SK-N-SH (cell line): ENCODE measurements around the gene SPG11. TPM values are rescaled to one million over a fixed set of nuclear protein-coding genes. Genes with fewer than 3 reads are reported as not detected.

Source experiments
- CTCF ChIA-PET: fragments of 300-600, 350-600 bp; formaldehyde crosslinking; extraction: SDS; loops from one replicate; lab custom pipeline; 2021; lab: Yijun Ruan, JAX
- POLR2A ChIA-PET: fragments of 350-600 bp; sonication (Branson Sonifier 250); formaldehyde crosslinking; extraction: SDS; loops from one replicate; lab custom pipeline; 2020; ENCODE audit warnings: antibody characterized with exemption, inconsistent platforms; lab: Yijun Ruan, JAX
- DNase-seq: peaks from one replicate; pipeline ENCODE4 v3.0.0; 2012
- H2AFZ ChIP-seq: fragments of 200-600 bp; sonication (generic); 2 replicates; pipeline ENCODE4 v1.8.1; 2016; ENCODE audit warnings: antibody characterized with exemption, mild to moderate bottlenecking, low read depth
- H3F3A ChIP-seq: fragments of 200-600 bp; sonication (generic); replicated peaks from 2 replicates; pipeline ENCODE3; 2016; ENCODE audit warnings: antibody characterized with exemption, mild to moderate bottlenecking; ENCODE audit not compliant: insufficient read depth
- H3K27ac ChIP-seq, 2 experiments: fragments of 200-500 bp in 1 of 2; fragments of 200-600 bp in 1 of 2; sonication (Bioruptor generic) in 1 of 2; sonication (generic), shearing (Covaris generic) in 1 of 2; 2 replicates each; pipeline versions ENCODE4 v1.5.1 to v1.6.1; 2014 to 2016; ENCODE audit warnings: low read depth in 2 of 2, inconsistent platforms in 1 of 2, low read length in 1 of 2, mild to moderate bottlenecking in 1 of 2, mixed read lengths in 1 of 2
- H3K27me3 ChIP-seq: fragments of 200-600 bp; sonication (generic), shearing (Covaris generic); 2 replicates; pipeline ENCODE4 v1.6.1; 2016; ENCODE audit warnings: mixed run types; ENCODE audit not compliant: insufficient read depth
- H3K36me3 ChIP-seq, 2 experiments: fragments of 200-500 bp in 1 of 2; fragments of 200-600 bp in 1 of 2; sonication (Bioruptor generic) in 1 of 2; sonication (generic) in 1 of 2; replicated peaks in 1 of 2; 2 replicates each; pipeline versions ENCODE3 to v1.5.1; 2014 to 2016; ENCODE audit warnings: low read length in 1 of 2, mild to moderate bottlenecking in 1 of 2; ENCODE audit not compliant: insufficient read depth in 2 of 2, control insufficient read depth in 1 of 2
- H3K4me1 ChIP-seq, 2 experiments: fragments of 200-500 bp in 1 of 2; fragments of 200-600 bp in 1 of 2; sonication (Bioruptor generic) in 1 of 2; sonication (generic), shearing (Covaris generic) in 1 of 2; 2 replicates each; pipeline versions ENCODE4 v1.5.1 to v1.6.1; 2014 to 2016; ENCODE audit warnings: low read depth in 1 of 2, low read length in 1 of 2, mixed run types in 1 of 2; ENCODE audit not compliant: insufficient read depth in 2 of 2, control insufficient read depth in 1 of 2
- H3K4me2 ChIP-seq: fragments of 200-600 bp; sonication (generic), shearing (Covaris generic); 2 replicates; pipeline ENCODE4 v1.6.1; 2017; ENCODE audit warnings: mixed run types
- H3K4me3 ChIP-seq, 2 experiments: fragments of 200-500 bp in 1 of 2; fragments of 200-600 bp in 1 of 2; sonication (Bioruptor generic) in 1 of 2; sonication (generic), shearing (Covaris generic) in 1 of 2; 2 replicates each; pipeline versions ENCODE4 v1.5.1 to v1.8.1; 2014 to 2016; ENCODE audit warnings: low read depth in 2 of 2, inconsistent platforms in 1 of 2, low read length in 1 of 2, mild to moderate bottlenecking in 1 of 2, mixed read lengths in 1 of 2, moderate library complexity in 1 of 2
- H3K79me2 ChIP-seq: fragments of 200-600 bp; sonication (generic); 2 replicates; pipeline ENCODE4 v1.8.1; 2017; ENCODE audit warnings: mild to moderate bottlenecking; ENCODE audit not compliant: insufficient read depth
- H3K9ac ChIP-seq: fragments of 200-600 bp; sonication (generic); 2 replicates; pipeline ENCODE4 v1.6.1; 2017; ENCODE audit warnings: mixed run types
- H3K9me2 ChIP-seq: fragments of 200-600 bp; sonication (generic); 2 replicates; pipeline ENCODE4 v1.6.1; 2017; ENCODE audit warnings: mixed run types
- H3K9me3 ChIP-seq: fragments of 200-600 bp; sonication (generic); 2 replicates; pipeline ENCODE4 v1.6.1; 2017; ENCODE audit warnings: mixed run types, mild to moderate bottlenecking, moderate library complexity
- H4K20me1 ChIP-seq: fragments of 200-600 bp; sonication (generic); 2 replicates; pipeline ENCODE4 v1.6.1; 2017; ENCODE audit warnings: mild to moderate bottlenecking, mixed run types; ENCODE audit not compliant: insufficient read depth
- EZH2phosphoT487 ChIP-seq: fragments of 200-600 bp; sonication (generic); IDR thresholded peaks from 2 replicates; pipeline ENCODE4 v1.6.1; 2017; ENCODE audit warnings: low read depth, mixed run types, mild to moderate bottlenecking, antibody characterized with exemption, moderate library complexity, borderline replicate concordance
- FOXM1 ChIP-seq: IDR thresholded peaks from 2 replicates; pipeline ENCODE4 v1.4.0; 2012; ENCODE audit warnings: low read depth, mild to moderate bottlenecking
- GABPA ChIP-seq: IDR thresholded peaks from 2 replicates; pipeline ENCODE4 v1.4.0; 2012; ENCODE audit warnings: low read depth, mild to moderate bottlenecking
- IRF3 ChIP-seq: fragments of 150-350 bp; IDR thresholded peaks from 2 replicates; pipeline ENCODE4 v1.6.1; 2016; ENCODE audit warnings: mild to moderate bottlenecking, low read depth, low read length
- JUND ChIP-seq: IDR thresholded peaks from 2 replicates; pipeline ENCODE4 v1.4.0; 2012
- NRF1 ChIP-seq: IDR thresholded peaks from 2 replicates; pipeline ENCODE4 v1.6.1; 2012; ENCODE audit warnings: low read depth, mild to moderate bottlenecking, low read length
- PBX3 ChIP-seq: IDR thresholded peaks from 2 replicates; pipeline ENCODE4; 2012
- RCOR1 ChIP-seq: fragments of 150-350 bp; IDR thresholded peaks from 2 replicates; pipeline ENCODE4 v1.6.1; 2017; ENCODE audit warnings: antibody characterized with exemption, low read length
- REST ChIP-seq: IDR thresholded peaks from 2 replicates; pipeline ENCODE4 v1.6.1; 2012; ENCODE audit warnings: mild to moderate bottlenecking, low read depth, low read length, moderate library complexity
- RFX5 ChIP-seq: IDR thresholded peaks from 2 replicates; pipeline ENCODE4 v1.6.1; 2012; ENCODE audit warnings: mild to moderate bottlenecking, improper control_type of control experiment, low read length
- SMC3 ChIP-seq: IDR thresholded peaks from 2 replicates; pipeline ENCODE4 v1.6.1; 2012; ENCODE audit warnings: low read depth, low read length, improper control_type of control experiment
- TAF1 ChIP-seq: IDR thresholded peaks from 2 replicates; pipeline ENCODE4 v1.6.1; 2012; ENCODE audit warnings: low read depth, mild to moderate bottlenecking, low read length, moderate library complexity, borderline replicate concordance
- TCF12 ChIP-seq: IDR thresholded peaks from 2 replicates; pipeline ENCODE4 v1.4.0; 2012
- TEAD4 ChIP-seq: IDR thresholded peaks from 2 replicates; pipeline ENCODE4 v1.4.0; 2012; ENCODE audit warnings: mild to moderate bottlenecking, borderline replicate concordance; ENCODE audit not compliant: insufficient read depth
- USF1 ChIP-seq: IDR thresholded peaks from 2 replicates; pipeline ENCODE4 v1.4.0; 2012; ENCODE audit warnings: low read depth, borderline replicate concordance
- ZBTB33 ChIP-seq: IDR thresholded peaks from 2 replicates; pipeline ENCODE4 v1.4.0; 2012; ENCODE audit warnings: low read depth, borderline replicate concordance
- WGBS: methylation state at CpG from one replicate; pipeline ENCODE4 v1.1.6; 2017; ENCODE audit warnings: low lambda C conversion rate; 5-methylcytosine and 5-hydroxymethylcytosine counted together
- polyA plus RNA-seq, 3 experiments: library from polyadenylated mRNA; depleted of rRNA; stranded (reverse); fragments of >200 nt; gene quantifications; 2 replicates each; pipeline ENCODE4 v1.2.3, GENCODE V29; 2012

The SPG11 gene
- polyA plus RNA-seq, 1 of the 3 experiments (the other 2 are of a cell fraction), result 36.3 TPM

- TF ChIP-seq EZH2phosphoT487, result no peak
- no peak for TF ChIP-seq TCF12
- TF ChIP-seq ZBTB33, result no peak
- WGBS, result 98% methylated on average over 6 of the region's 6 CpGs
- DNase-seq, result no peak
- Histone ChIP-seq H3F3A (no peaks in the 10 kb centered on the region), H3K27ac (no peak overlapping the region), H4K20me1 (no peaks in the 10 kb centered on the region), H3K4me2 (no peak overlapping the region), H2AFZ (no peak overlapping the region), H3K4me1 (no peaks in the 10 kb centered on the region; a peak in 1 of 4 replicates), H3K9me2 (no peaks in the 10 kb centered on the region), H3K9me3 (no peaks in the 10 kb centered on the region), H3K9ac (no peak overlapping the region), H3K4me3 (no peak overlapping the region), H3K36me3 (peaks cover 54 to 67% of the 10 kb centered on the region in 2 experiments), H3K79me2 (peaks cover 7% of the 10 kb centered on the region; the same call in 1 of the 2 replicates), H3K27me3 (no peaks in the 10 kb centered on the region)
- POLR2A ChIA-PET, result no interaction called here
- CTCF ChIA-PET, result interaction anchor here (0.7 to 1.2 kb wide), 2 partner anchors 8 to 84 kb away, joined by 3 to 5 read pairs; partner anchors contain the start of gene SPG11
Observed at GRCh38 chr15:44654858-44655257, 8.6 kb downstream of the SPG11 start.

- Histone ChIP-seq H3F3A (no peaks in the 10 kb centered on the region), H3K4me1 (no peaks in the 10 kb centered on the region), H2AFZ (no peak overlapping the region), H3K4me2 (no peak overlapping the region), H3K27ac (no peak overlapping the region), H3K9me3 (no peaks in the 10 kb centered on the region), H4K20me1 (no peaks in the 10 kb centered on the region), H3K9me2 (no peaks in the 10 kb centered on the region), H3K4me3 (no peak overlapping the region), H3K36me3 (peaks cover 36 to 55% of the 10 kb centered on the region in 2 experiments), H3K9ac (no peak overlapping the region), H3K79me2 (peaks cover 32% of the 10 kb centered on the region; the same call in 1 of the 2 replicates), H3K27me3 (no peaks in the 10 kb centered on the region)
- DNase-seq, result no peak
- POLR2A ChIA-PET, result no interaction called here
- CTCF ChIA-PET, result interaction anchor here (1.0 to 1.7 kb wide), 3 partner anchors 10 to 91 kb away, joined by 3 to 4 read pairs (median 4); no protein-coding TSS in a partner anchor
- TF ChIP-seq GABPA, result no peak
- TF ChIP-seq SMC3, result no peak
- TF ChIP-seq USF1, result no peak
- TF ChIP-seq TCF12, result no peak
- TF ChIP-seq REST, result no peak
- TF ChIP-seq NRF1, result no peak
- TF ChIP-seq TEAD4, result no peak
- TF ChIP-seq FOXM1, result no peak
- TF ChIP-seq ZBTB33, result no peak
- TF ChIP-seq IRF3, result no peak
- TF ChIP-seq TAF1, result no peak
- no peak for TF ChIP-seq PBX3
- TF ChIP-seq RFX5, result no peak
- TF ChIP-seq RCOR1, result no peak
- TF ChIP-seq JUND, result no peak
Observed at GRCh38 chr15:44647637-44648036, 15.8 kb downstream of the SPG11 start.
